ENCODE measurements around the gene KCTD16.

Gene KCTD16

GRCh38 chr5:144295284-144295683 lies 124.6 kb downstream of the KCTD16 start:
- no peak for DNase-seq

- DNase-seq = no peak
Measured at GRCh38 chr5:144297081-144297480, 126.4 kb downstream of the KCTD16 start.

- no peak for DNase-seq
Measured at GRCh38 chr5:144298658-144299057, 128.0 kb downstream of the KCTD16 start.

GRCh38 chr5:144304688-144305087 lies 134.0 kb downstream of the KCTD16 start:
- no peak for DNase-seq

- no peak for DNase-seq
Measured at GRCh38 chr5:144307736-144308135, 137.1 kb downstream of the KCTD16 start.

- DNase-seq = no peak
Measured at GRCh38 chr5:144308174-144308573, 137.5 kb downstream of the KCTD16 start.

- DNase-seq = no peak
Measured at GRCh38 chr5:144308906-144309670, 138.4 kb downstream of the KCTD16 start.

GRCh38 chr5:144310621-144311020 lies 139.9 kb downstream of the KCTD16 start:
- DNase-seq = no peak

GRCh38 chr5:144313147-144313726 lies 142.6 kb downstream of the KCTD16 start:
- DNase-seq = no peak

GRCh38 chr5:144315026-144315425 lies 144.4 kb downstream of the KCTD16 start:
- no peak for DNase-seq

GRCh38 chr5:144315994-144316634 lies 145.4 kb downstream of the KCTD16 start:
- DNase-seq = no peak

GRCh38 chr5:144318011-144318410 lies 147.3 kb downstream of the KCTD16 start:
- no peak for DNase-seq

- no peak for DNase-seq
Measured at GRCh38 chr5:144318460-144318859, 147.8 kb downstream of the KCTD16 start.

- DNase-seq = no peak
Measured at GRCh38 chr5:144323181-144323580, 152.5 kb downstream of the KCTD16 start.

- no peak for DNase-seq
Measured at GRCh38 chr5:144325532-144325931, 154.9 kb downstream of the KCTD16 start.

- DNase-seq = no peak
Measured at GRCh38 chr5:144328494-144328893, 157.8 kb downstream of the KCTD16 start.

GRCh38 chr5:144328980-144329379 lies 158.3 kb downstream of the KCTD16 start:
- DNase-seq = no peak

- DNase-seq = no peak
Measured at GRCh38 chr5:144329681-144330080, 159.0 kb downstream of the KCTD16 start.

- no peak for DNase-seq
Measured at GRCh38 chr5:144331361-144331760, 160.7 kb downstream of the KCTD16 start.

GRCh38 chr5:144332265-144332664 lies 161.6 kb downstream of the KCTD16 start:
- DNase-seq = no peak

GRCh38 chr5:144333336-144333920 lies 162.8 kb downstream of the KCTD16 start:
- no peak for DNase-seq

- no peak for DNase-seq
Measured at GRCh38 chr5:144335561-144335960, 164.9 kb downstream of the KCTD16 start.

- DNase-seq = no peak
Measured at GRCh38 chr5:144336191-144336961, 165.7 kb downstream of the KCTD16 start.
